ENCODE results near the gene CGB8. TPM values are rescaled to one million over a fixed set of nuclear protein-coding genes. Genes with fewer than 3 reads are reported as not detected.

The CGB8 gene
- total and polyA plus RNA-seq, 2 experiments from 2014 or later: not detected

DNA sequence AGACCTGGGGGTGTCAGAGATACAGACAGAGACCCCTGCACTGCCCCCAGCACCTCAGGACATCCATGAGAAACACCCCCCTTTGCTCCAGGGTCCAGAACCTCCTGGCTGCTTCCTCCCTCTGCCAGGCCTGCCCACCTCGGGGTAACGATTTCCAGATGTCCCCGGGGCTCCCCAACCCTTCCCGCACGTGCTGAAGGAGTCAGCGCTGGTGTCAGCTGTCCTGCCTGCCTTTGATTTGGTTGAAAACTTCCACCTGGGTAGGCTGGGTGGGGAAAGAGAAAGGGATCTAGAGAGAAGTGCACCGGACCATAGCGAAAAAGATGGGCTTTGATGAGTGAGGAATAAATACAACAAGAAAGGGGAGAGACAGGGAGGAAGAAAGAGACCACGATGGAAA is 10.1 kb upstream of the CGB8 start (continued):
- TF ChIP-seq, protein P1, sequence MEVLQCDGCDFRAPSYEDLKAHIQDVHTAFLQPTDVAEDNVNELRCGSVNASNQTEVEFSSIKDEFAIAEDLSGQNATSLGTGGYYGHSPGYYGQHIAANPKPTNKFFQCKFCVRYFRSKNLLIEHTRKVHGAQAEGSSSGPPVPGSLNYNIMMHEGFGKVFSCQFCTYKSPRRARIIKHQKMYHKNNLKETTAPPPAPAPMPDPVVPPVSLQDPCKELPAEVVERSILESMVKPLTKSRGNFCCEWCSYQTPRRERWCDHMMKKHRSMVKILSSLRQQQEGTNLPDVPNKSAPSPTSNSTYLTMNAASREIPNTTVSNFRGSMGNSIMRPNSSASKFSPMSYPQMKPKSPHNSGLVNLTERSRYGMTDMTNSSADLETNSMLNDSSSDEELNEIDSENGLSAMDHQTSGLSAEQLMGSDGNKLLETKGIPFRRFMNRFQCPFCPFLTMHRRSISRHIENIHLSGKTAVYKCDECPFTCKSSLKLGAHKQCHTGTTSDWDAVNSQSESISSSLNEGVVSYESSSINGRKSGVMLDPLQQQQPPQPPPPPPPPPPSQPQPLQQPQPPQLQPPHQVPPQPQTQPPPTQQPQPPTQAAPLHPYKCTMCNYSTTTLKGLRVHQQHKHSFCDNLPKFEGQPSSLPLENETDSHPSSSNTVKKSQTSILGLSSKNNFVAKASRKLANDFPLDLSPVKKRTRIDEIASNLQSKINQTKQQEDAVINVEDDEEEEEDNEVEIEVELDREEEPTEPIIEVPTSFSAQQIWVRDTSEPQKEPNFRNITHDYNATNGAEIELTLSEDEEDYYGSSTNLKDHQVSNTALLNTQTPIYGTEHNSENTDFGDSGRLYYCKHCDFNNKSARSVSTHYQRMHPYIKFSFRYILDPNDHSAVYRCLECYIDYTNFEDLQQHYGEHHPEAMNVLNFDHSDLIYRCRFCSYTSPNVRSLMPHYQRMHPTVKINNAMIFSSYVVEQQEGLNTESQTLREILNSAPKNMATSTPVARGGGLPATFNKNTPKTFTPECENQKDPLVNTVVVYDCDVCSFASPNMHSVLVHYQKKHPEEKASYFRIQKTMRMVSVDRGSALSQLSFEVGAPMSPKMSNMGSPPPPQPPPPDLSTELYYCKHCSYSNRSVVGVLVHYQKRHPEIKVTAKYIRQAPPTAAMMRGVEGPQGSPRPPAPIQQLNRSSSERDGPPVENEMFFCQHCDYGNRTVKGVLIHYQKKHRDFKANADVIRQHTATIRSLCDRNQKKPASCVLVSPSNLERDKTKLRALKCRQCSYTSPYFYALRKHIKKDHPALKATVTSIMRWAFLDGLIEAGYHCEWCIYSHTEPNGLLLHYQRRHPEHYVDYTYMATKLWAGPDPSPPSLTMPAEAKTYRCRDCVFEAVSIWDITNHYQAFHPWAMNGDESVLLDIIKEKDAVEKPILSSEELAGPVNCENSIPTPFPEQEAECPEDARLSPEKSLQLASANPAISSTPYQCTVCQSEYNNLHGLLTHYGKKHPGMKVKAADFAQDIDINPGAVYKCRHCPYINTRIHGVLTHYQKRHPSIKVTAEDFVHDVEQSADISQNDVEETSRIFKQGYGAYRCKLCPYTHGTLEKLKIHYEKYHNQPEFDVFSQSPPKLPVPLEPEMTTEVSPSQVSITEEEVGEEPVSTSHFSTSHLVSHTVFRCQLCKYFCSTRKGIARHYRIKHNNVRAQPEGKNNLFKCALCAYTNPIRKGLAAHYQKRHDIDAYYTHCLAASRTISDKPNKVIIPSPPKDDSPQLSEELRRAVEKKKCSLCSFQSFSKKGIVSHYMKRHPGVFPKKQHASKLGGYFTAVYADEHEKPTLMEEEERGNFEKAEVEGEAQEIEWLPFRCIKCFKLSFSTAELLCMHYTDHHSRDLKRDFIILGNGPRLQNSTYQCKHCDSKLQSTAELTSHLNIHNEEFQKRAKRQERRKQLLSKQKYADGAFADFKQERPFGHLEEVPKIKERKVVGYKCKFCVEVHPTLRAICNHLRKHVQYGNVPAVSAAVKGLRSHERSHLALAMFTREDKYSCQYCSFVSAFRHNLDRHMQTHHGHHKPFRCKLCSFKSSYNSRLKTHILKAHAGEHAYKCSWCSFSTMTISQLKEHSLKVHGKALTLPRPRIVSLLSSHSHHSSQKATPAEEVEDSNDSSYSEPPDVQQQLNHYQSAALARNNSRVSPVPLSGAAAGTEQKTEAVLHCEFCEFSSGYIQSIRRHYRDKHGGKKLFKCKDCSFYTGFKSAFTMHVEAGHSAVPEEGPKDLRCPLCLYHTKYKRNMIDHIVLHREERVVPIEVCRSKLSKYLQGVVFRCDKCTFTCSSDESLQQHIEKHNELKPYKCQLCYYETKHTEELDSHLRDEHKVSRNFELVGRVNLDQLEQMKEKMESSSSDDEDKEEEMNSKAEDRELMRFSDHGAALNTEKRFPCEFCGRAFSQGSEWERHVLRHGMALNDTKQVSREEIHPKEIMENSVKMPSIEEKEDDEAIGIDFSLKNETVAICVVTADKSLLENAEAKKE (CRISPR knock-in tag; IDR thresholded peaks at IDR 0.05): no peak
- TF ChIP-seq, protein P2, sequence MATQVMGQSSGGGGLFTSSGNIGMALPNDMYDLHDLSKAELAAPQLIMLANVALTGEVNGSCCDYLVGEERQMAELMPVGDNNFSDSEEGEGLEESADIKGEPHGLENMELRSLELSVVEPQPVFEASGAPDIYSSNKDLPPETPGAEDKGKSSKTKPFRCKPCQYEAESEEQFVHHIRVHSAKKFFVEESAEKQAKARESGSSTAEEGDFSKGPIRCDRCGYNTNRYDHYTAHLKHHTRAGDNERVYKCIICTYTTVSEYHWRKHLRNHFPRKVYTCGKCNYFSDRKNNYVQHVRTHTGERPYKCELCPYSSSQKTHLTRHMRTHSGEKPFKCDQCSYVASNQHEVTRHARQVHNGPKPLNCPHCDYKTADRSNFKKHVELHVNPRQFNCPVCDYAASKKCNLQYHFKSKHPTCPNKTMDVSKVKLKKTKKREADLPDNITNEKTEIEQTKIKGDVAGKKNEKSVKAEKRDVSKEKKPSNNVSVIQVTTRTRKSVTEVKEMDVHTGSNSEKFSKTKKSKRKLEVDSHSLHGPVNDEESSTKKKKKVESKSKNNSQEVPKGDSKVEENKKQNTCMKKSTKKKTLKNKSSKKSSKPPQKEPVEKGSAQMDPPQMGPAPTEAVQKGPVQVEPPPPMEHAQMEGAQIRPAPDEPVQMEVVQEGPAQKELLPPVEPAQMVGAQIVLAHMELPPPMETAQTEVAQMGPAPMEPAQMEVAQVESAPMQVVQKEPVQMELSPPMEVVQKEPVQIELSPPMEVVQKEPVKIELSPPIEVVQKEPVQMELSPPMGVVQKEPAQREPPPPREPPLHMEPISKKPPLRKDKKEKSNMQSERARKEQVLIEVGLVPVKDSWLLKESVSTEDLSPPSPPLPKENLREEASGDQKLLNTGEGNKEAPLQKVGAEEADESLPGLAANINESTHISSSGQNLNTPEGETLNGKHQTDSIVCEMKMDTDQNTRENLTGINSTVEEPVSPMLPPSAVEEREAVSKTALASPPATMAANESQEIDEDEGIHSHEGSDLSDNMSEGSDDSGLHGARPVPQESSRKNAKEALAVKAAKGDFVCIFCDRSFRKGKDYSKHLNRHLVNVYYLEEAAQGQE (IDR thresholded peaks at IDR 0.05; ENCODE audit: unreplicated experiment): no peak
- TF ChIP-seq POLR2AphosphoS5 (IDR thresholded peaks at IDR 0.05; ENCODE audit: low read depth): no peak
- TF ChIP-seq CREB1 (CRISPR knock-in tag; IDR thresholded peaks at IDR 0.05; ENCODE audit: low read depth): no peak
- TF ChIP-seq EZH2 (IDR thresholded peaks at IDR 0.05; ENCODE audit: low read depth, unreplicated experiment): no peak
- no peak for TF ChIP-seq JUNB (IDR thresholded peaks at IDR 0.05; ENCODE audit: unreplicated experiment)
- no peak for TF ChIP-seq ZNF331 (CRISPR knock-in tag; IDR thresholded peaks at IDR 0.05; ENCODE audit: low read depth)
